ENCODE data around the gene ARHGAP35.

Gene ARHGAP35

DNA sequence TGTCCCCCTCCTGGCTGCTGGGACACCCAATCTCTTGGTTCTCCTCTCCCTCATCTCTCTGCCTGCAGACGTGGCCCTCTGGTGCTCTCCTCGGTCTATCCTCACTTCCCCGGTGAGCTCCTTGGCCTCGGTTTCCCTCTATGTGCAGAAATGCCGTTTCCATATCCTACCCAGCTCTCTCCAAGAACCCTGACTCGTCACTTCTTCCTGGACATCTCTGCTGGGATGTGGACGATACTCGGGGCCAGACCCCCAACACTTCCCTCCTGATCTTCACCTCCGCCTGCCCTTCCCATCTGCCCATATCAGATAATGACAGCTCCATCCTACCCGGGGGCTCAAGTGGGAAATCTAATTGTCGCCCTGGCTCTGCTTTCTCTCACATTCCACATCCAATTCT lies 18.0 kb upstream of the ARHGAP35 start:
- TF ChIP-seq, protein P1, sequence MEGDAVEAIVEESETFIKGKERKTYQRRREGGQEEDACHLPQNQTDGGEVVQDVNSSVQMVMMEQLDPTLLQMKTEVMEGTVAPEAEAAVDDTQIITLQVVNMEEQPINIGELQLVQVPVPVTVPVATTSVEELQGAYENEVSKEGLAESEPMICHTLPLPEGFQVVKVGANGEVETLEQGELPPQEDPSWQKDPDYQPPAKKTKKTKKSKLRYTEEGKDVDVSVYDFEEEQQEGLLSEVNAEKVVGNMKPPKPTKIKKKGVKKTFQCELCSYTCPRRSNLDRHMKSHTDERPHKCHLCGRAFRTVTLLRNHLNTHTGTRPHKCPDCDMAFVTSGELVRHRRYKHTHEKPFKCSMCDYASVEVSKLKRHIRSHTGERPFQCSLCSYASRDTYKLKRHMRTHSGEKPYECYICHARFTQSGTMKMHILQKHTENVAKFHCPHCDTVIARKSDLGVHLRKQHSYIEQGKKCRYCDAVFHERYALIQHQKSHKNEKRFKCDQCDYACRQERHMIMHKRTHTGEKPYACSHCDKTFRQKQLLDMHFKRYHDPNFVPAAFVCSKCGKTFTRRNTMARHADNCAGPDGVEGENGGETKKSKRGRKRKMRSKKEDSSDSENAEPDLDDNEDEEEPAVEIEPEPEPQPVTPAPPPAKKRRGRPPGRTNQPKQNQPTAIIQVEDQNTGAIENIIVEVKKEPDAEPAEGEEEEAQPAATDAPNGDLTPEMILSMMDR (IDR thresholded peaks at IDR 0.05; ENCODE audit: low read depth, low read length), result no peak
- no peak for DNase-seq (ENCODE audit: low read depth in 2 of 2)
- H3K4me3 ChIP-seq (replicated peaks in 1 of 2; ENCODE audit: low read depth in 2 of 2, low read length in 2 of 2), result no peak overlapping the region

DNA sequence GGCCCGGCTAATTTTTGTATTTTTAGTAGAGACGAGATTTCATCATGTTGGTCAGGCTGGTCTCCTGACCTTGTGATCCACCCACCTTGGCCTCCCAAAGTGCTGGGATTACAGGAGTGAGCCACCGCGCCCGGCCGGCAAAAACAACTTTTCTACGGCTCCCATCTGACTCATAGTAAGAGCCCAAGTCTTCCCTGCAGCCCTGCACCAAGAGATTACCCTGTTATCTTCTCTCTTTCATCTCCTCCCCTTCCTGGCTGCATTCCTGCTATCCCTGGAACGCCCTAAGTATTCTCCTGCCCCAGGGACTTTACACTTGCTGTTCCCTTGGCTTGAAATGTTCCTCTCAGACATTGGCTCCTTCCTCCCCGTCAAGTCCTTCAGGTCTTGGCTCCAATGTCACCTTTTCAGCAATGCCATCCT lies 16.7 kb upstream of the ARHGAP35 start:
- peak; percentile 65 to 68 for DNase-seq (ENCODE audit: low read depth in 2 of 2)
- TF ChIP-seq, protein P1 (IDR thresholded peaks at IDR 0.05; ENCODE audit: low read depth, low read length), result no peak
- H3K4me3 ChIP-seq (replicated peaks in 1 of 2; ENCODE audit: low read depth in 2 of 2, low read length in 2 of 2), result no peak overlapping the region

DNA sequence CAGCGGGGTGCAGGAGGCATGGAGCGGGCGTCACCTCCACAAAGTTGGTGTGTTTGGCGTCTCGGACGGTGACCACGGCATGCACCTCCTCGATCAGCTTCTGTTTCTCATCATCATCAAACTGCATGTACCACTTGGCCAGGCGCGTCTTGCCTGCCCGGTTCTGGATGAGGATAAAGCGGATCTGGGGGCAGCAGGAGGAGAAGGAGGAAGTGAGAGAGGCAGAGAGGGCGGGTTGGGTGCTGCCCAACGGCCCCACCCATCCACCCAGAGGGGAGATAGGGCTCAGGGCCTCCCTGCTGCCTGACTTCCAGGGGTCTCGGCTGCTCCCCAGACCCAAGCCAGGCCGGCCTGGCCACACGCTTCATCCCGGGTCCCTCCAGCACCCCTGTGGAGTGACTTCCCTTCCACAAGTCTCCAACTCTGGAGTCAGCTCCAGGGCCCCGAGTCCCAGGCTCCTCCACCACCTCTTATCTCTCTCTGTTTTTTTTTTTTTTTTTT lies 14.8 kb upstream of the ARHGAP35 start:
- TF ChIP-seq, protein P1 (IDR thresholded peaks at IDR 0.05; ENCODE audit: low read depth, low read length), result no peak
- DNase-seq (ENCODE audit: low read depth in 2 of 2), result no peak
- no peak overlapping the region for H3K4me3 ChIP-seq (replicated peaks in 1 of 2; ENCODE audit: low read depth in 2 of 2, low read length in 2 of 2)

DNA sequence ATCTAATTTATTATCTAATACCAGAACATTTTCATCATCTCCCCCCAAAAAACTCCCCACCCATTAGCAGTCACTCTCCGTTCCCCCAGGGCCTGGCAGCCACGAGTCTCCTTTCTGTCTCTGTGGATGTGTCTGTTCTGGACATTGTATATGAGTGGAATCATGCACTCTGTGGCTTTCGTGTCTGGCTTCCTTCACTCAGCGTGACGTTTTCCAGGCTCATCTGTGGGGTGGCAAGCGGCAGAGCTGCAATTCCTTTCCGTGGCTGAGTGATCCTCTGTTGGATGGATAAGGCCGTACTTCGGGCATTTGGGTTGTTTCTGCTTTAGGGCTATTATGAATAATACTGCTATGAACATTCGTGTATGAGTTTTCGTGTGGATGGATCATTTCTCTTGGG lies 13.3 kb upstream of the ARHGAP35 start:
- no peak overlapping the region for H3K4me3 ChIP-seq (replicated peaks in 1 of 2; ENCODE audit: low read depth in 2 of 2, low read length in 2 of 2)
- TF ChIP-seq, protein P1 (IDR thresholded peaks at IDR 0.05; ENCODE audit: low read depth, low read length), result no peak
- no peak for DNase-seq (ENCODE audit: low read depth in 2 of 2)

DNA sequence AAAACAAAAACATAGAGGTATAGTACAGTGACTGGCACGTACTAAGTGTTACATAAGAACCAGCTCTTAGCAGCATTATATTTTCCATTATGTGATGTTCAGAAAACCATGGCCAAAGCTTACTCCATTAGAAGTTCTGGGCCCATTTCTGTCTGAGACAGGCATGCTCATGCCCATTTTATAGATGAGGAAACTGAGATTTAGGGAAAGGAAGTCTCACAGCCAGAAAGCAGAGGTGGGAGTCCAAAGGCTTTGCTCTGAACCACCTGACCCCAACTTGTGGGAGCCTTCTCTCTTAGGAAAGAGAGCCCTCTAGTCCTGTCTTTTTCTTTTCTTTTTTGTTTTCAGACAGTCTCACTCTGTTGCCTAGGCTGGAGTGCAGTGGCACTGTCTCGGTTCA lies 12.4 kb upstream of the ARHGAP35 start:
- H3K4me3 ChIP-seq (replicated peaks in 1 of 2; ENCODE audit: low read depth in 2 of 2, low read length in 2 of 2), result no peak overlapping the region
- no peak for DNase-seq (ENCODE audit: low read depth in 2 of 2)
- TF ChIP-seq, protein P1 (IDR thresholded peaks at IDR 0.05; ENCODE audit: low read depth, low read length), result no peak

DNA sequence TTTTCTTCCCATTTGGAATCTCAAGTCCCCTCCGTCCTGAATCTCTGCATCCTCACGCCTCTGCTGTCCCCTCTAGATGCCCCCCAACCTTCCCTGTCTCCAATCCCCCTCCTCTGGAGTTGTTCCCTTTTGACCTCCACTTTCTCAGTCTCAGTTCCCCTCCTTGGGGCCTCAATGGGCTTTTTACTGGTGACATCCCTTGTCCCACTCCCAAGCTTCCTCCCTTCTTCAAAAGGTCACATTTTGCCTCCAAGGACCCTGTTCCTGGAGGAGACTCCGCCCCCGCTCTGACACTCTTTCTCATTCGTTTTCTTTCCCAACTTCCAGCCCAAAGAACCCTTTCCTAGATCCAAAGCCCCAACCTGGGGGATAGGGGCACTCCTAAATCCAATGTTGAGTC lies 11.2 kb upstream of the ARHGAP35 start:
- peak overlapping the region; percentile 97 for H3K4me3 ChIP-seq (replicated peaks in 1 of 2; ENCODE audit: low read depth in 2 of 2, low read length in 2 of 2)
- TF ChIP-seq, protein P1 (IDR thresholded peaks at IDR 0.05; ENCODE audit: low read depth, low read length), result no peak
- DNase-seq (ENCODE audit: low read depth in 2 of 2), result no peak

Data from cardiac fibroblast (primary cell).